ENCODE results near the gene USP13.

The USP13 gene

GRCh38 chr3:179701176-179701827 is 48.5 kb downstream of the USP13 start:
- no peak for DNase-seq

- no peak for DNase-seq
These were observed 49.6 kb downstream of the USP13 start for GRCh38 chr3:179702271-179702947.

GRCh38 chr3:179703816-179704215 is 51.0 kb downstream of the USP13 start:
- no peak for DNase-seq

GRCh38 chr3:179706233-179706632 is 53.4 kb downstream of the USP13 start:
- no peak for DNase-seq

GRCh38 chr3:179710079-179710478 is 57.2 kb downstream of the USP13 start:
- DNase-seq, result no peak

- DNase-seq, result no peak
These were observed 60.8 kb downstream of the USP13 start for GRCh38 chr3:179713643-179714090.

GRCh38 chr3:179715582-179715981 is 62.7 kb downstream of the USP13 start:
- no peak for DNase-seq

GRCh38 chr3:179716226-179716625 is 63.4 kb downstream of the USP13 start:
- no peak for DNase-seq

- DNase-seq, result no peak
These were observed 64.0 kb downstream of the USP13 start for GRCh38 chr3:179716811-179717210.

- DNase-seq, result no peak
These were observed 64.4 kb downstream of the USP13 start for GRCh38 chr3:179717219-179717618.

- no peak for DNase-seq
These were observed 66.4 kb downstream of the USP13 start for GRCh38 chr3:179719048-179719734.

GRCh38 chr3:179720196-179720595 is 67.4 kb downstream of the USP13 start:
- no peak for DNase-seq

GRCh38 chr3:179723617-179724016 is 70.8 kb downstream of the USP13 start:
- no peak for DNase-seq

- DNase-seq, result no peak
These were observed 73.3 kb downstream of the USP13 start for GRCh38 chr3:179726075-179726699.

GRCh38 chr3:179729086-179729485 is 76.2 kb downstream of the USP13 start:
- DNase-seq, result no peak

GRCh38 chr3:179729981-179730380 is 77.1 kb downstream of the USP13 start:
- no peak for DNase-seq

- DNase-seq, result no peak
These were observed 77.7 kb downstream of the USP13 start for GRCh38 chr3:179730506-179730905.

GRCh38 chr3:179731544-179731943 is 78.7 kb downstream of the USP13 start:
- no peak for DNase-seq

GRCh38 chr3:179732661-179733348 is 80.0 kb downstream of the USP13 start:
- no peak for DNase-seq

- no peak for DNase-seq
These were observed 81.0 kb downstream of the USP13 start for GRCh38 chr3:179733797-179734196.

- no peak for DNase-seq
These were observed 81.8 kb downstream of the USP13 start for GRCh38 chr3:179734497-179735281.

- no peak for DNase-seq
These were observed 82.5 kb downstream of the USP13 start for GRCh38 chr3:179735321-179735720.

Measured in NCI-H1930 (cell line).